ENCODE measurements around the gene ECE1. TPM values are rescaled to one million over a fixed set of nuclear protein-coding genes. Genes with fewer than 3 reads are reported as not detected.

The ECE1 gene
- total and polyA plus RNA-seq, 10 of the 15 experiments (the other 5 are each of a cell fraction or from before 2014, with no cell fraction given): 0.97 to 81.0 (median 37.0) TPM

- TF ChIP-seq SUPT20H (IDR thresholded peaks at IDR 0.05; ENCODE audit: borderline replicate concordance, control insufficient read depth, low read depth, low read length) (no peak), WRNIP1 (IDR thresholded peaks at IDR 0.05; ENCODE audit: borderline replicate concordance, low read depth, low read length) (no peak), KDM1A (IDR thresholded peaks at IDR 0.05; ENCODE audit: borderline replicate concordance) (no peak), JUNB (IDR thresholded peaks at IDR 0.05) (no peak), PKNOX1 (IDR thresholded peaks at IDR 0.05) (no peak), CEBPB (IDR thresholded peaks at IDR 0.05; ENCODE audit: borderline replicate concordance in 1 of 2, low read depth in 2 of 2, low read length in 2 of 2) (no peak), STAT3 (IDR thresholded peaks at IDR 0.05; ENCODE audit: low read depth, low read length) (no peak), MTA3 (IDR thresholded peaks at IDR 0.05; ENCODE audit: borderline replicate concordance, low read length) (no peak), NFXL1 (IDR thresholded peaks at IDR 0.05; ENCODE audit: borderline replicate concordance) (no peak), FOXM1 (IDR thresholded peaks at IDR 0.05; ENCODE audit: low read depth, low read length) (no peak), BCLAF1 (IDR thresholded peaks at IDR 0.05) (no peak), RELB (IDR thresholded peaks at IDR 0.05; ENCODE audit: low read depth) (peak; percentile 46; the same call in 1 of the 2 replicates), CREB1 (IDR thresholded peaks at IDR 0.05; ENCODE audit: low read depth) (0 out of 2 replicates have a peak, but pooled peaks have one; percentile 22), STAT1 (conservative IDR thresholded peaks at IDR 0.05) (no peak), CEBPZ (IDR thresholded peaks at IDR 0.05; ENCODE audit: low read depth, low read length) (no peak), KAT2A (conservative IDR thresholded peaks at IDR 0.05; ENCODE audit: control insufficient read depth, low read depth, low read length) (no peak), TBL1XR1 (IDR thresholded peaks at IDR 0.05; ENCODE audit: low read depth, low read length) (no peak), ATF7 (IDR thresholded peaks at IDR 0.05; ENCODE audit: low read depth) (no peak), TCF7 (IDR thresholded peaks at IDR 0.05; ENCODE audit: borderline replicate concordance) (no peak)
These were observed 2.8 kb upstream of the ECE1 start (continued) for GRCh38 chr1:21292984-21293536.

Measured in GM12878 (cell line).